HG03108 (cell line): Measurements from ENCODE around the gene FGF8.
"Not testable (repeated sequence)": the region's sequence is repeated elsewhere in the genome, so short reads cannot be mapped to it uniquely, and the experiment has no call there.

Source experiments
- ATAC-seq: cut with Tn5 transposase; IDR thresholded peaks from one replicate; pipeline ENCODE4 v1.9.1; 2021; ENCODE audit warnings: moderate library complexity; ENCODE audit not compliant: unreplicated experiment

The FGF8 gene

DNA sequence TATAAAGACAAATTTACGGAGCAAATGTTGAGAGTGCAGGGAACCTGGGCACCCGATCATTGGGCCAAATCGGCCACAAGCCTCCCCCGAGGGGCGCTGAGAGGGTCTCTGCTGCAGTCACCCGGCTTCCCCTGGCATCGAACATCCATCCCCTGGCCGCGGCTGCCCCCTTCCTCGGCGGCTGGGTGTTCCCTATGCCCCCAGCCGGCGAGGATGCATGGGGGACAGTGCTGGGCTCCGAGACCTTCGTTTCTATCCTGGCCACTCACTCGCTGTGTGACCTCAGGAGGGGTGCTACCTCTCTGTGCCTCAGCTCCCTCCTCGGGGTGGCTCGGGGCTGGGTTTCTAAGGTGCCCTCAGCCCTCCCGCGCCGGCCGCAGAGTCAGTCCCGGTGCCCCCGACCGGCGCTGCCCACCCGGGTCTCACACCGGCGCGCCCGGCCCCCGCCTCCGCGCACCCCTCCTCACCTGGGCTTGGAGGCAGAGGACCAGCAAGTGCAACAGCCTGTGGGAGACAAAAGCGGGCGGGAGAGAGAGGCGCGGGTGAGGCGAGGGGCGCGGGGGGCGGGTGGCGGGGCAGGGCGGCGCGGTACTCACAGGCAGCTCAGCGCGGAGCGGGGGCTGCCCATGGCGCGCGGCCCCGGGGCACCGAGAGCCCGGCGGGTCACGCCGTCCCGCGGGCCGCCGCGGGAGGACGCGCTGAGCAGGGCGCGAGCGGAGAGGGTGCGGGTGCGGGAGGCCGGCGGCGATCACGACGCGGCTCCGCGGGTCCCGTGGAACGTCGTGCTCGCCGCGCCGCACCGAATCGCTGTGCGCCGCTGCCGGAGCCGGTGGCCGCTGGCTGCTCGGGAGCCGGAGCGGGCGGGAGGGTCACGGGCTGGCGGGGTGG lies at the start of gene FGF8:
TSS of gene FGF8 (minus strand) at position 842 of the 888 bp plus-strand sequence. CDS start at position 628, 214 bp downstream.
- no peak for ATAC-seq

- no peak for ATAC-seq
Observed at GRCh38 chr10:101824736-101825135, 48.8 kb upstream of the FGF8 start.

- peak; percentile 12 for ATAC-seq
Observed at GRCh38 chr10:101818872-101819633, 43.1 kb upstream of the FGF8 start.

DNA sequence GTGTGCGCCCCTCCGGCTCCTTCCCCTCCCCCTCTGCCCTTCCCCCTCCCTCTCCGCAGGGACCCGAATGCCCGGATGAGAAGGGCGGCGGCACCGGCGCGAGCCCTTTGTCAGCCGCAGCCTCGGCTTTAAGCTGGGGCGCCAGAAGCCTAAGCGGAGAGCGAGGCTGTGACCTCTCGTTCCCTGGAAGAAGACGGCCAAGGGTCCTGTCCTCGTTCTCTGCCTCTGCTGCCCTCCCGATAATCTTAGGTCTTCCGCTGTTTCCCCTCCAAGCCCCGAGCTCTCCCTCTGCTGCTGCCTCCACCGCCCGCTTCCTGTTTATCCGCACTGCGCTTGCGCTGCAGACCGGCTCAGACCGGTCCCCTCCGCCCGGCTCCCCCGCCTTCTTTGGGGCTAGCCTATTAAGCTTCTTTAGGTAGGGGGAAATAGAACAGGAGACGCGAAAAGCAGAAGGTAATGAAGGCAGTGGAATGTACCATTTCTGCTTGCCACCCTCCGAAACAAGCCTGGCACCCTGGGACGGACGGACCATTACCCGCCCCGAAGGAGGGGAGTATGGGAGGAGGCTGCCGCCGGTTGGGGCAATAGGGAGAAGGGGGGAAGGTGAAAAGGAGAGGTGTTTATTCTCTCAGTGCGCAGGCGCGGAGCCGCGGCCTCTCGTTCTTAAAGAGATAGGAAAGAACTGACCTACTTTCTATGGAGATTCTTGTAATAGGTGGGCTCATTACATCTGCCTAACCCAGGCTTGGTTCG lies 42.4 kb upstream of the FGF8 start, which contains the start of gene OGA:
TSS of gene OGA (minus strand) at position 326 of the 753 bp plus-strand sequence. CDS start 422 bp downstream, outside the sequence.
- ATAC-seq, result peak; percentile 80

GRCh38 chr10:101817337-101818118 lies 41.6 kb upstream of the FGF8 start:
- no peak for ATAC-seq

GRCh38 chr10:101816913-101817336 lies 41.0 kb upstream of the FGF8 start:
- no peak for ATAC-seq

GRCh38 chr10:101816376-101816775 lies 40.5 kb upstream of the FGF8 start:
- no peak for ATAC-seq

GRCh38 chr10:101814466-101815071 lies 38.7 kb upstream of the FGF8 start:
- no peak for ATAC-seq

GRCh38 chr10:101812606-101813005 lies 36.7 kb upstream of the FGF8 start:
- no peak for ATAC-seq

DNA sequence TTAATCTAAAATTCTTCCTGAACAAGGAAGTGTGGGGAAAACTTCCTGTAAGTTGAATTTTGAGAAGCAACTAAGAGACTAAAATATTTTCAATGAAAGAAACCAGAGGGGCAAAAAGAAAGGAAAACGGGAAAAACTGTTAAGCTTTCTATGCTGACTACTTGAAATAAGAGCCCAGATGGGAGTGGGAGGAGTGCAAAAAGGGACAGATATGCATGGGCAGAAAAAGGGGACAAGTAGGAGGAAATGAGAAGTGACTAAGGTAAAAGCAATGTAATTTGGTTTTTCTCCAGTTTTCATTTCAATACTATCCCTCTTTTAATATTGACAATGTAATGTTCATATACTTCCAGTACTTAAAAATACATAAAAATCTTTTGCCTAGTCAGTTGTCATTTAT lies 31.2 kb upstream of the FGF8 start:
- no peak for ATAC-seq

DNA sequence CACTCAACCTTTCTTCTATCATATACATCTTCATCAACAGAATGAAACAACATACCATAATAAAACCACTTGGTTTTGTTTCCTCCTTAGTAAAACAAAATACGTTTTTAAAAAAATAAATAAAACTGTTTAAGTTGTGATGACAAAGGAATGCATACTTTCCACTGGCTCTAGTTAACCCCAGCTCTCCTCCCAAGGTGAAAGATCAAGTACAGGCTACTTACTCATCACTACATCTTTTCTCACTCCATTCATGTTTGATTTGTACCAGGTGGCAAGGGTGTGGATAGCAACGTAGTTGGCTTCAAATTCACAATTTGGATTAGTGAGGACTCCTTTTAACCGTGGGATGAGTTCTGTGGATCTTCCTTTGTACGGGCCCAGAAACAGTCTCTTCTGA lies 27.6 kb upstream of the FGF8 start:
- no peak for ATAC-seq

- no peak for ATAC-seq
Observed at GRCh38 chr10:101797403-101798059, 21.6 kb upstream of the FGF8 start.

GRCh38 chr10:101793526-101793925 lies 17.6 kb upstream of the FGF8 start:
- ATAC-seq, result no peak

DNA sequence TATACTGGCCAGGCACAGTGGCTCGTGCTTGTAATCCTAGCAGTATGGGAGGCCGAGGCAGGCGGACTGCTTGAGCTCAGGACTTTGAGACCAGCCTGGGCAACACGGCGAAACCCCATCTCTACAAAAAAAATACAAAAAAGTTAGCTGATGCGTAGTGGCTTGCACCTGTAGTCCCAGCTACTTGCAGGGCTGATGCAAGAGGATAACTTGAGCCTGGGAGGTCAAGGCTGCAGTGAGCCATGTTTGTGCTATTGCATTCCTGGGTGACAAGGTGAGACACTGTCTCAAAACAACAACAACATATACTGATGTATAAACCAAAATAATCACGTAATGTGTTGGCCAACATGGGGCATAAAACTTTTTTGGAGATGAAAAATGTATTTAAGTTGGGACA lies 13.8 kb upstream of the FGF8 start:
- no peak for ATAC-seq

- ATAC-seq, result not testable (repeated sequence)
Observed at GRCh38 chr10:101789231-101789630, 13.3 kb upstream of the FGF8 start.

DNA sequence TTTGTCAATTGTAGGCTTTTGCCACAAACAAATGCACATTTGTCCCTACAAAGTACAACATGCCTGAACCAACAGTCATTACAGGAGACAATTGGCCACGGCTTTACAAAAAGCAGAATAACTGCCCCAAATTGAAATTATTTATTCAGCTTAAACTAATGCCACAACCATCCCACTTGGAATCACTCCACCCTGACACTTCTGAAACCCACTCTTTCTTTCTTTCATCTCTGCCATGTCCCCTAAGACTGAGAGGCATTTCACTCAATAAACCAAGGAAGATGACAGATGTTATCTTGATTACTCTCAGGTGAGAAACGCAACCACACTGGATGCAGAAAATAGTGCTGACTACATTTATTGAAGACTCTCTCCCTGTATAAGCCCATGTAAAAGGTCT lies 9.9 kb upstream of the FGF8 start:
- ATAC-seq, result no peak

GRCh38 chr10:101784558-101784957 lies 8.6 kb upstream of the FGF8 start:
- ATAC-seq, result no peak

DNA sequence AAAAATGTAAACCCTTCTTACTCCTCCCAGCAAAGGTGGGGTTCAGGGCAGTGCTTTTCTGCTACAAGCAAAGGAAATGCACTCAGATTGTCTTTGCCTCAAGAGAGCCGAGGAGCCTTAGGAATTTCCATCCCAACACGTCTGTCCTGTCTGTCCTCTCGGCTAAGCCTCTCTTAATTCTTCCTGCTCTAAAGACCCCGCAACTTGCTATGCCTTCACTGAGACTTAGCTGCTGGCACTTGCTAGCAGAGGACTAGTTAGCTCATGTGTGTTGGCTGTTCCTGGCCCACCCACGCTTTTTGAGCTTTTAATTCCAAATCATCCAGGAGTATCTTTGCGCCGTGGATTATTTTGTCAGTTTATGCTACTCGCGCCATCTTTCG lies 7.8 kb upstream of the FGF8 start:
- no peak for ATAC-seq
